NCI-H82 (cell line): ENCODE results near the gene IMMP2L.

Experiments used
- DNase-seq: peaks from one replicate; lab custom pipeline; 2025; lab: John Stamatoyannopoulos, UW

Gene IMMP2L

GRCh38 chr7:111029574-111030251 lies 532.6 kb downstream of the IMMP2L start:
- no peak for DNase-seq

- no peak for DNase-seq
Measured at GRCh38 chr7:111029141-111029572, 533.1 kb downstream of the IMMP2L start.

GRCh38 chr7:111027396-111027795 lies 534.9 kb downstream of the IMMP2L start:
- no peak for DNase-seq

GRCh38 chr7:111026806-111027205 lies 535.5 kb downstream of the IMMP2L start:
- no peak for DNase-seq

GRCh38 chr7:111026343-111026742 lies 535.9 kb downstream of the IMMP2L start:
- DNase-seq, result no peak

GRCh38 chr7:111025006-111025405 lies 537.3 kb downstream of the IMMP2L start:
- no peak for DNase-seq

- DNase-seq, result no peak
Measured at GRCh38 chr7:111018960-111019736, 543.1 kb downstream of the IMMP2L start.

GRCh38 chr7:111018447-111018846 lies 543.8 kb downstream of the IMMP2L start:
- DNase-seq, result no peak

GRCh38 chr7:111014079-111014478 lies 548.2 kb downstream of the IMMP2L start:
- DNase-seq, result no peak

- no peak for DNase-seq
Measured at GRCh38 chr7:111012799-111013675, 549.3 kb downstream of the IMMP2L start.

GRCh38 chr7:111012149-111012548 lies 550.1 kb downstream of the IMMP2L start:
- DNase-seq, result no peak

GRCh38 chr7:111011520-111011919 lies 550.8 kb downstream of the IMMP2L start:
- no peak for DNase-seq

GRCh38 chr7:111010798-111011197 lies 551.5 kb downstream of the IMMP2L start:
- DNase-seq, result no peak

GRCh38 chr7:111009526-111010040 lies 552.7 kb downstream of the IMMP2L start:
- no peak for DNase-seq

GRCh38 chr7:111006691-111007090 lies 555.6 kb downstream of the IMMP2L start:
- no peak for DNase-seq

GRCh38 chr7:111006040-111006439 lies 556.3 kb downstream of the IMMP2L start:
- no peak for DNase-seq

- no peak for DNase-seq
Measured at GRCh38 chr7:111005445-111005844, 556.8 kb downstream of the IMMP2L start.

GRCh38 chr7:111004310-111004901 lies 557.9 kb downstream of the IMMP2L start:
- DNase-seq, result no peak

GRCh38 chr7:111003883-111004282 lies 558.4 kb downstream of the IMMP2L start:
- DNase-seq, result no peak

GRCh38 chr7:110994028-110994967 lies 568.0 kb downstream of the IMMP2L start:
- no peak for DNase-seq
